ENCODE measurements around the gene SRL. TPM values are rescaled to one million over a fixed set of nuclear protein-coding genes. Genes with fewer than 3 reads are reported as not detected.

Gene SRL
- total RNA-seq, 1 donor from 2014 or later, result 0.40 TPM

GRCh38 chr16:4272114-4272956 lies 30.5 kb upstream of the SRL start:
- peak; percentile 36 for DNase-seq (ENCODE audit: low read depth, low spot score)
- Mint-ChIP-seq H3K4me3 (peak overlapping the region; percentile 96), H3K4me1 (peaks cover 9% of the 10 kb centered on the region), H3K9me3 (no peaks in the 10 kb centered on the region), H3K36me3 (ENCODE audit: low read depth) (peaks cover 6% of the 10 kb centered on the region), H3K27ac (ENCODE audit: unreplicated experiment) (peak overlapping the region; percentile 90), H3K27me3 (ENCODE audit: low read depth) (peaks cover 5% of the 10 kb centered on the region)
- no peak for TF ChIP-seq CTCF (conservative IDR thresholded peaks at IDR 0.05)

DNA sequence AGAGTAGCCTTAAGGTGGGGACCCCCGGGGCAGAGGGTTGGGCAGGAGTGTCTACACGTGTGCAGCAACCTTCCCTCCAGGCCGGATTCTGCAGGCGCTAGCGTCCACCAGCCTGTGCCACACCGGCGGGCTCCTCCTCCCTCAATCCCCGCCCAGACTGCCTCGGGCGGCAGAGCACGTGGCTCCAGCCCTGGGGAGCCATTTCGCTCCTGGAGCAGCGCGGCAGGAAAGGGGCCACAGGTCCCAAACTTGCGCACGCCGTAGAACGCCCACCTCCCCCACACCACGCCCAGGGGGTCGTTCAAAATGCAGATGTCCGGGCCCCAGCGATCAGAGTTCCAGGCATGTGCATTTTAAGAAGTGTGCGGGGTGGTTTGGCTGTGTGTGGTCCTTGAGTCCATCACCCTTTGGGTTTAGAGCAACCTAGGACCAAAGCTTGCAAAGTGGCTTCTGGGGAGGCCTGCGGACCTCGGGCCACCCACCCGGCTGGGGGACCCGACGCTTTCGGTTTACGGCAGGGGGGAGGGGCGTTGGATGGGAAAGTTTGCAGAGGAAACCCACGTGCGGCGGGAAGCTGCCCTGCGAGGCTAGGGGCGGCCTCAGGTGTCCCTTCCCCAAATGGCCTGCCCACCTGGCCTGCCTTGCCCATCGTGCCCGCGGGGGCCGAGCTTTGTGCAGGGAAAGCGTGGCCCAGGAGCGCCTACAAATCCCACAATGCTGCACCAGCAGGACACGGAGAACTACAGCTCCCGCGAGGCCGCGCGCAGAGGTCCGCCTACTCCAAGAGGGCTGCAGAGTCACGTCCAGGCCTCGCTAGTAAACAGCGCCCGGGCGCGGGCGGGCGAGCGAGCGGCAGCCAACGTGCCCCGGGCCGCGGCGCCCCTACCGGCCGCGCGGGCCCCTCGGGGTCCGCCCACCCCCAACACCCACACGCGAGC lies 29.6 kb upstream of the SRL start:
- peak overlapping the region; percentile 87 for H3K27ac Mint-ChIP-seq (ENCODE audit: unreplicated experiment)
- peaks cover 9% of the 10 kb centered on the region for H3K4me1 Mint-ChIP-seq

GRCh38 chr16:4270595-4270994 lies 28.7 kb upstream of the SRL start:
- peaks cover 5% of the 10 kb centered on the region for H3K27me3 Mint-ChIP-seq (ENCODE audit: low read depth)
- TF ChIP-seq CTCF (conservative IDR thresholded peaks at IDR 0.05), result no peak
- H3K4me3 Mint-ChIP-seq, result peak overlapping the region; percentile 90
- no peak overlapping the region for H3K27ac Mint-ChIP-seq (ENCODE audit: unreplicated experiment)
- DNase-seq (ENCODE audit: low read depth, low spot score), result no peak
- peaks cover 8% of the 10 kb centered on the region for H3K36me3 Mint-ChIP-seq (ENCODE audit: low read depth)
- H3K4me1 Mint-ChIP-seq, result peaks cover 13% of the 10 kb centered on the region
- no peaks in the 10 kb centered on the region for H3K9me3 Mint-ChIP-seq

More for the DNA sequence above, 29.6 kb upstream of the SRL start:
- Mint-ChIP-seq H3K36me3 (ENCODE audit: low read depth) (peaks cover 6% of the 10 kb centered on the region), H3K4me3 (peak overlapping the region; percentile 90), H3K9me3 (no peaks in the 10 kb centered on the region), H3K27me3 (ENCODE audit: low read depth) (peaks cover 5% of the 10 kb centered on the region)
- TF ChIP-seq CTCF (conservative IDR thresholded peaks at IDR 0.05), result no peak
- peak; percentile 85 for DNase-seq (ENCODE audit: low read depth, low spot score)

DNA sequence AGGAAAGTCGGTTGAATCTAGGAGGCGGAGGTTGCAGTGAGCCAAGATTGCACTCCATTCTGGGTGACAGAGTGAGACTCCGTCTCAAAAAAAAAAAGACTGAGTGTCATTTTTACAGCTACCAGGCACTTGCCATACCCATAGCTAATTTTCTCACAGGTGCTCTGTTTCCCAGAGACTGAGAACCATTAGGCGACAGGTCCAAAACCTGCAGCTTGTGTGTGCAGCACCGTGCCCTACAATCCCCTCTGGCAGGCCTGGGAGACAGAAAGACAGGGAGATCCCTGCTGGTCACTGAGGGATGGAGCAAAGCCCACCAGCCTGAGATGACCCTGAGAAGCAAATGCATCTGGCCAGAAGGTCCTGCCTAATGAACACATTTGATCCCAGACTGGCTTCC lies 28.2 kb upstream of the SRL start:
- H3K27me3 Mint-ChIP-seq (ENCODE audit: low read depth), result peaks cover 5% of the 10 kb centered on the region
- peak overlapping the region; percentile 90 for H3K4me3 Mint-ChIP-seq
- H3K27ac Mint-ChIP-seq (ENCODE audit: unreplicated experiment), result no peak overlapping the region
- H3K4me1 Mint-ChIP-seq, result peaks cover 13% of the 10 kb centered on the region
- no peak for DNase-seq (ENCODE audit: low read depth, low spot score)
- TF ChIP-seq CTCF (conservative IDR thresholded peaks at IDR 0.05), result no peak
- H3K9me3 Mint-ChIP-seq, result no peaks in the 10 kb centered on the region
- H3K36me3 Mint-ChIP-seq (ENCODE audit: low read depth), result peaks cover 8% of the 10 kb centered on the region

- no peaks in the 10 kb centered on the region for H3K27me3 Mint-ChIP-seq (ENCODE audit: low read depth)
- H3K4me1 Mint-ChIP-seq, result peaks cover 19% of the 10 kb centered on the region
- TF ChIP-seq CTCF (conservative IDR thresholded peaks at IDR 0.05), result no peak
- no peaks in the 10 kb centered on the region for H3K9me3 Mint-ChIP-seq
- no peak overlapping the region for H3K27ac Mint-ChIP-seq (ENCODE audit: unreplicated experiment)
- no peak for DNase-seq (ENCODE audit: low read depth, low spot score)
- peaks cover 14% of the 10 kb centered on the region for H3K36me3 Mint-ChIP-seq (ENCODE audit: low read depth)
- H3K4me3 Mint-ChIP-seq, result peak overlapping the region; percentile 47
Measured at GRCh38 chr16:4266372-4266771, 24.5 kb upstream of the SRL start.
